Osteocyte (in vitro differentiated cells): Measurements from ENCODE around the gene CXCL13. TPM values are rescaled to one million over a fixed set of nuclear protein-coding genes. Genes with fewer than 3 reads are reported as not detected.

Experiments
- DNase-seq: peaks from one replicate; pipeline ENCODE4 v3.0.0; 2021; ENCODE audit warnings: mixed read lengths; ENCODE audit not compliant: unreplicated experiment; ENCODE audit errors: extremely low spot score
- H3K27ac Mint-ChIP-seq: one replicate; pipeline ENCODE4 v1.8.0; 2021; ENCODE audit warnings: mild to moderate bottlenecking, mixed read lengths; ENCODE audit not compliant: unreplicated experiment
- H3K27me3 Mint-ChIP-seq: one replicate; pipeline ENCODE4 v1.8.0; 2021; ENCODE audit warnings: mixed read lengths; ENCODE audit not compliant: unreplicated experiment
- H3K36me3 Mint-ChIP-seq: one replicate; pipeline ENCODE4 v1.8.0; 2021; ENCODE audit warnings: mixed read lengths; ENCODE audit not compliant: unreplicated experiment
- H3K4me1 Mint-ChIP-seq: one replicate; pipeline ENCODE4 v1.8.0; 2021; ENCODE audit warnings: mixed read lengths; ENCODE audit not compliant: unreplicated experiment
- H3K4me3 Mint-ChIP-seq: one replicate; pipeline ENCODE4 v1.8.0; 2021; ENCODE audit warnings: mild to moderate bottlenecking, moderate library complexity, mixed read lengths; ENCODE audit not compliant: unreplicated experiment
- H3K9me3 Mint-ChIP-seq: one replicate; pipeline ENCODE4 v1.8.0; 2021; ENCODE audit warnings: mixed read lengths; ENCODE audit not compliant: unreplicated experiment
- total RNA-seq: library from RNA; stranded (reverse); gene quantifications from 2 replicates; pipeline ENCODE4 v1.2.1, GENCODE V29; 2021
- TF ChIP-seq, protein P1 (sequence below): fragments of 200-600 bp; sonication (generic); IDR thresholded peaks from 2 replicates; pipeline ENCODE4 v1.5.0; 2021; ENCODE audit warnings: antibody characterized with exemption, mild to moderate bottlenecking, moderate library complexity

Gene CXCL13
- total RNA-seq, 1 donor from 2014 or later: not detected

DNA sequence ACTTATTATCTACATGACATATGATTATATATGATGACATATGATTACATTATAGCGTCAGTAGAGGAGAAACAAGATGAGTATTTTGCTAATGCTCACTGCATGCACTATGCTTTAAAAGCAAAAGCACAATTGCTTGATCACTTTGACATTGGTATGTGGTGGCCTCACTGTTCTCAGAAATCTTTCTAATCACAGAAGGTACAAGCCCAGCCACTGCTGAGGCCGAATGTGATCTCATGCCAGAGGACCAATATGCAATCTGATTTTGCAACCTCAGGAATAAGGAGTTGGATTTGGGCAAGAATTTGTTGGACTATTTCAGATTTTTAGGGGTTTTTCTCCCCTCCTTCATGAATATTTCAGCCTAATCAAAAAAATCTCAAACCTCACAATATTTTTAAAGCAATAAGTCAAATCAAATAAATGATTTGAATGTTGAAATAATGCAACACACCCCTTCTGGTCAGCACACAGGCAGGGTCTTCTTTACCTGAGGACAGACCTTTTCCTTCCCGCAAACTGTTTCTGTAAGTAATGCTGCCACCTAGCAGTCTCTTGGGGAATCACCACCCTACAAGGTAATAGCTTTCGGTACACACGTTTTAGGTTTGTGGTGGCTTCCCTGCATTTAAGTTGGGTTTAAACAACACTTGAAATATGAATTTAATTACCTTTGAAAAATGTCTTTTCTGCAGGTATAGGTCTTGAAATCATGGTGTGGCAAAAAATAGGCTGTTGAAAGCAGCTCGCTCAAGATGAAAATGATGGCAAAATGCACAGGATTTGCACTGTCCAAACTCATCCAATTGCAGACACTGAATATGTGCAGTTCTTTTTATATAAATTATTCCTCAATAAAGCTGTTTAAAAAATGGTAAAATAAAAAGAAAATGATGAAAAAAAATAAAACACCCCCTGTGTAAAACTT lies 4.8 kb upstream of the CXCL13 start:
- DNase-seq: no peak
- H3K36me3 Mint-ChIP-seq: no peaks in the 10 kb centered on the region
- H3K4me3 Mint-ChIP-seq: no peak overlapping the region
- TF ChIP-seq, protein P1, sequence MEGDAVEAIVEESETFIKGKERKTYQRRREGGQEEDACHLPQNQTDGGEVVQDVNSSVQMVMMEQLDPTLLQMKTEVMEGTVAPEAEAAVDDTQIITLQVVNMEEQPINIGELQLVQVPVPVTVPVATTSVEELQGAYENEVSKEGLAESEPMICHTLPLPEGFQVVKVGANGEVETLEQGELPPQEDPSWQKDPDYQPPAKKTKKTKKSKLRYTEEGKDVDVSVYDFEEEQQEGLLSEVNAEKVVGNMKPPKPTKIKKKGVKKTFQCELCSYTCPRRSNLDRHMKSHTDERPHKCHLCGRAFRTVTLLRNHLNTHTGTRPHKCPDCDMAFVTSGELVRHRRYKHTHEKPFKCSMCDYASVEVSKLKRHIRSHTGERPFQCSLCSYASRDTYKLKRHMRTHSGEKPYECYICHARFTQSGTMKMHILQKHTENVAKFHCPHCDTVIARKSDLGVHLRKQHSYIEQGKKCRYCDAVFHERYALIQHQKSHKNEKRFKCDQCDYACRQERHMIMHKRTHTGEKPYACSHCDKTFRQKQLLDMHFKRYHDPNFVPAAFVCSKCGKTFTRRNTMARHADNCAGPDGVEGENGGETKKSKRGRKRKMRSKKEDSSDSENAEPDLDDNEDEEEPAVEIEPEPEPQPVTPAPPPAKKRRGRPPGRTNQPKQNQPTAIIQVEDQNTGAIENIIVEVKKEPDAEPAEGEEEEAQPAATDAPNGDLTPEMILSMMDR: peak; percentile 84
- H3K27me3 Mint-ChIP-seq: peaks cover 62% of the 10 kb centered on the region
- no peaks in the 10 kb centered on the region for H3K4me1 Mint-ChIP-seq
- no peaks in the 10 kb centered on the region for H3K9me3 Mint-ChIP-seq
- H3K27ac Mint-ChIP-seq: no peak overlapping the region

DNA sequence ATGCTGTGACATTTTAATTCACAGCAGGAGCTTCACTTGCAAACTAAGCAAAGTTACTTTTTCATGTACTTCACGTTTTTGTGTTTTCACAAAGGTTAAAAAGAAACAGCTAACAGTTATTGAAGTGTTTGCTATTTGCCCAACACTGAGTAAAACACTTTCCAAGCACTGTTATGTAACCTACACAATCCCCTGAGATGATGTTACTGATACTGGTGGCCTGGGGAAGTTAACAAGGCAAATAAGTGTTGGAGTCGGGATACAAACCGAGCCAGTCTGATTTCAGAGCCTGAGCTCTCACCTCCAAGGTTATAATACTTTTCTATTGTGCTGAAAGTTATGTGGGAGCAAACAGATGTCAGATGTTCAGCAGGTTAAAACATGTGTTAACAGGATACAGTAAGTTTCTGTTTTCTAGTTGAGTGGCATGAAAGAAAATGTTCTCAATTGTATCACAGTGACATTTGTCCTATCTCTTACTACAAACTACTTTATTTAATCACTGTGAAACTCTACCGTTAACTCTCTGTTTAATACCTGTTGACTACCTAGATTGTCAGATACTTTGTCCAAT lies 3.9 kb upstream of the CXCL13 start:
- DNase-seq: no peak
- no peaks in the 10 kb centered on the region for H3K36me3 Mint-ChIP-seq
- no peak overlapping the region for H3K4me3 Mint-ChIP-seq
- no peaks in the 10 kb centered on the region for H3K9me3 Mint-ChIP-seq
- TF ChIP-seq, protein P1: no peak
- H3K27ac Mint-ChIP-seq: no peak overlapping the region
- H3K27me3 Mint-ChIP-seq: peaks cover 70% of the 10 kb centered on the region
- no peaks in the 10 kb centered on the region for H3K4me1 Mint-ChIP-seq

DNA sequence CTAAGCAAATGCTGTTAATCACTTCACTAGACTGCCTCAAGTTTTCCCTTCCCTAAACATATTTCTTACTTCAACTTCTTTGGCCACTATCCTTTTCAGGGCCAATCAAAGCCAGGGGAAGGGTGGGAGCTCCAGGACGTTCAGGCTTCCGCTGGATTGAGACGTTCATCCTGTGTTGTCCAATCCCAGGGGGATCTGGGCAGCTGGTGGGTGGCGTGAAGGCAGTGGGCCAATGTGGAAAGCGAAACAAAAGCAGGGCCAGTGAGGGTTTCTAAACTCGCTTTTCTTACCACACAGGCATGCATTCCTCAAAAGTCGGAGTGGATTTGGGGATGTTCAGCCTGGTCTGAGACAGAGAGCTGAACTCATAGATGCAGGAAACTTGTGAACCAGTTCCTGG lies 7.6 kb downstream of the CXCL13 start:
- TF ChIP-seq, protein P1: no peak
- peaks cover 53% of the 10 kb centered on the region for H3K27me3 Mint-ChIP-seq
- H3K36me3 Mint-ChIP-seq: no peaks in the 10 kb centered on the region
- no peak overlapping the region for H3K27ac Mint-ChIP-seq
- no peaks in the 10 kb centered on the region for H3K4me1 Mint-ChIP-seq
- no peak for DNase-seq
- H3K9me3 Mint-ChIP-seq: no peaks in the 10 kb centered on the region
- no peak overlapping the region for H3K4me3 Mint-ChIP-seq

DNA sequence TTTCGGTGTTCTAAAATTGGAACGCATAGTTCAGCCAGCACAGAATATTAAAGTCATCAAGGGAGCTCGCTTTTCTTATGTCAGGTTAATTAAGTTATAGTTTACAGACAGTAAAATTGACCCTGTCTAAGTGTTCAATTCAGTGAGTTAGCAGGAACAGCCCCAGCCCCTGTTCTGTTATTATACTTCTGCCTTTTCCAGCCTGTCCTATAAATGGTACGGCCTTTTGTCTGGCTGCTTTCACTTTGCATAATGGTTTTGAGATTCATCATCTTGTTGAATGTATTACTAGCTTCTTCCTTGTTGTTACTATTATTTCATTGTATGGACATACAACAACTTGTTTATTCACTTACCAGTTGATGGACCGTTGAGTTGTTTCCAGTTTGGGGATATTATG lies 9.5 kb downstream of the CXCL13 start:
- no peak overlapping the region for H3K27ac Mint-ChIP-seq
- no peaks in the 10 kb centered on the region for H3K36me3 Mint-ChIP-seq
- TF ChIP-seq, protein P1: no peak
- no peak overlapping the region for H3K4me3 Mint-ChIP-seq
- peaks cover 54% of the 10 kb centered on the region for H3K27me3 Mint-ChIP-seq
- H3K9me3 Mint-ChIP-seq: no peaks in the 10 kb centered on the region
- no peak for DNase-seq
- peaks cover 2% of the 10 kb centered on the region for H3K4me1 Mint-ChIP-seq

DNA sequence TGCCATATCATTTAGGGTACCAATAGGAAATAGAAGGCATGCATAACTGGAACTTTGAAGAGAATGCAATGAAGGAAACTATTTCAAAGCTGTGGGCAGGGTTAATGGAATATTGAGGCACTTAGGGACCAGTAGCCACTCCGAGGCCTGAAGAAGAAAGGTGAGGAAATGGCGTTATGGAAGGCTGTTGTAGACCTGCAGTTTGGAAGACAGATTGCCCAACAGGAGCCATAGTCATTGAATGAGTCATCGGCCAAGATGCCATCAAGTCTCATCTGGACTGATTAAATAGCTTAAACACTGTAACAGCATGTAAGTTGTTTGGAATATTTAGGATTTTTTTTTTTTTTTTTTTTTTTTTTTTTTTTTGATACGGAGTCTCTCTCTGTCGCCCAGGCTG lies 11.6 kb downstream of the CXCL13 start:
- TF ChIP-seq, protein P1: no peak
- no peak for DNase-seq
- H3K4me1 Mint-ChIP-seq: peaks cover 2% of the 10 kb centered on the region

More for the DNA sequence above, 11.6 kb downstream of the CXCL13 start:
- Mint-ChIP-seq H3K4me3 (no peak overlapping the region), H3K36me3 (no peaks in the 10 kb centered on the region), H3K9me3 (no peaks in the 10 kb centered on the region), H3K27ac (no peak overlapping the region), H3K27me3 (peaks cover 54% of the 10 kb centered on the region)
